ENCODE measurements around the gene GPX4.

Gene GPX4

GRCh38 chr19:1103708-1104310 lies at the start of gene GPX4:
Gene GPX4 (plus strand): TSS chr19:1103994. CDS start chr19:1104044, 50 bp downstream.
- H3K4me1 ChIP-seq (ENCODE audit: low read depth, poor library complexity, severe bottlenecking): peaks cover 29% of the 10 kb centered on the region
- H3K4me3 ChIP-seq (IDR thresholded peaks at IDR 0.05; ENCODE audit: insufficient read depth, low read depth, low read length): no peak within 1 kb of the TSS
- H3K36me3 ChIP-seq (ENCODE audit: insufficient read depth): no peaks in the 10 kb centered on the region
- H4K20me1 ChIP-seq (ENCODE audit: insufficient read depth): no peaks in the 10 kb centered on the region
- TF ChIP-seq CTCF (conservative IDR thresholded peaks at IDR 0.05; ENCODE audit: low read depth, low read length): no peak
- H2AFZ ChIP-seq (ENCODE audit: low read depth): peak within 1 kb of the TSS; percentile 44; the same call in 1 of the 2 replicates
- no peaks in the 10 kb centered on the region for H3K27me3 ChIP-seq (ENCODE audit: insufficient read depth, low read depth)
- peak within 1 kb of the TSS; percentile 69 for H3K9ac ChIP-seq
- H3K79me2 ChIP-seq (ENCODE audit: insufficient read depth, low read depth): no peaks in the 10 kb centered on the region
- H3K4me2 ChIP-seq: peak within 1 kb of the TSS; percentile 71
- H3K27ac ChIP-seq: peak within 1 kb of the TSS; percentile 85

- Histone ChIP-seq H3K4me2 (no peak overlapping the region), H3K4me1 (ENCODE audit: low read depth, poor library complexity, severe bottlenecking) (no peaks in the 10 kb centered on the region), H3K4me3 (IDR thresholded peaks at IDR 0.05; ENCODE audit: insufficient read depth, low read depth, low read length) (no peak overlapping the region), H3K79me2 (ENCODE audit: insufficient read depth, low read depth) (no peaks in the 10 kb centered on the region), H3K27me3 (ENCODE audit: insufficient read depth, low read depth) (no peaks in the 10 kb centered on the region), H2AFZ (ENCODE audit: low read depth) (no peak overlapping the region), H3K27ac (no peak overlapping the region), H4K20me1 (ENCODE audit: insufficient read depth) (no peaks in the 10 kb centered on the region), H3K36me3 (ENCODE audit: insufficient read depth) (no peaks in the 10 kb centered on the region), H3K9ac (no peak overlapping the region)
- TF ChIP-seq CTCF (conservative IDR thresholded peaks at IDR 0.05; ENCODE audit: low read depth, low read length): no peak
These were observed 49.4 kb upstream of the GPX4 start for GRCh38 chr19:1054102-1055027.

GRCh38 chr19:1055028-1055425 lies 48.8 kb upstream of the GPX4 start:
- H3K79me2 ChIP-seq (ENCODE audit: insufficient read depth, low read depth): no peaks in the 10 kb centered on the region
- no peak overlapping the region for H3K4me3 ChIP-seq (IDR thresholded peaks at IDR 0.05; ENCODE audit: insufficient read depth, low read depth, low read length)
- no peaks in the 10 kb centered on the region for H3K36me3 ChIP-seq (ENCODE audit: insufficient read depth)
- no peak overlapping the region for H3K9ac ChIP-seq
- no peak overlapping the region for H3K4me2 ChIP-seq
- H3K27me3 ChIP-seq (ENCODE audit: insufficient read depth, low read depth): no peaks in the 10 kb centered on the region
- H3K27ac ChIP-seq: no peak overlapping the region
- no peaks in the 10 kb centered on the region for H4K20me1 ChIP-seq (ENCODE audit: insufficient read depth)
- TF ChIP-seq CTCF (conservative IDR thresholded peaks at IDR 0.05; ENCODE audit: low read depth, low read length): no peak
- H3K4me1 ChIP-seq (ENCODE audit: low read depth, poor library complexity, severe bottlenecking): no peaks in the 10 kb centered on the region
- no peak overlapping the region for H2AFZ ChIP-seq (ENCODE audit: low read depth)

- Histone ChIP-seq H3K27me3 (ENCODE audit: insufficient read depth, low read depth) (no peaks in the 10 kb centered on the region), H4K20me1 (ENCODE audit: insufficient read depth) (no peaks in the 10 kb centered on the region), H3K79me2 (ENCODE audit: insufficient read depth, low read depth) (no peaks in the 10 kb centered on the region), H3K4me1 (ENCODE audit: low read depth, poor library complexity, severe bottlenecking) (no peaks in the 10 kb centered on the region), H3K4me3 (IDR thresholded peaks at IDR 0.05; ENCODE audit: insufficient read depth, low read depth, low read length) (no peak overlapping the region), H3K36me3 (ENCODE audit: insufficient read depth) (no peaks in the 10 kb centered on the region), H2AFZ (ENCODE audit: low read depth) (no peak overlapping the region), H3K27ac (no peak overlapping the region), H3K4me2 (no peak overlapping the region), H3K9ac (no peak overlapping the region)
- TF ChIP-seq CTCF (conservative IDR thresholded peaks at IDR 0.05; ENCODE audit: low read depth, low read length): no peak
These were observed 47.7 kb upstream of the GPX4 start for GRCh38 chr19:1055886-1056620.

All from KMS-11 (cell line).